HG03565 (cell line): ENCODE measurements around the gene RPS26.
"Not testable (repeated sequence)": the region's sequence is repeated elsewhere in the genome, so short reads cannot be mapped to it uniquely, and the experiment has no call there.

Experiments
- ATAC-seq: cut with Tn5 transposase; IDR thresholded peaks from one replicate; pipeline ENCODE4 v1.9.1; 2021; ENCODE audit warnings: mild to moderate bottlenecking, moderate library complexity; ENCODE audit not compliant: unreplicated experiment

RPS26 gene

DNA sequence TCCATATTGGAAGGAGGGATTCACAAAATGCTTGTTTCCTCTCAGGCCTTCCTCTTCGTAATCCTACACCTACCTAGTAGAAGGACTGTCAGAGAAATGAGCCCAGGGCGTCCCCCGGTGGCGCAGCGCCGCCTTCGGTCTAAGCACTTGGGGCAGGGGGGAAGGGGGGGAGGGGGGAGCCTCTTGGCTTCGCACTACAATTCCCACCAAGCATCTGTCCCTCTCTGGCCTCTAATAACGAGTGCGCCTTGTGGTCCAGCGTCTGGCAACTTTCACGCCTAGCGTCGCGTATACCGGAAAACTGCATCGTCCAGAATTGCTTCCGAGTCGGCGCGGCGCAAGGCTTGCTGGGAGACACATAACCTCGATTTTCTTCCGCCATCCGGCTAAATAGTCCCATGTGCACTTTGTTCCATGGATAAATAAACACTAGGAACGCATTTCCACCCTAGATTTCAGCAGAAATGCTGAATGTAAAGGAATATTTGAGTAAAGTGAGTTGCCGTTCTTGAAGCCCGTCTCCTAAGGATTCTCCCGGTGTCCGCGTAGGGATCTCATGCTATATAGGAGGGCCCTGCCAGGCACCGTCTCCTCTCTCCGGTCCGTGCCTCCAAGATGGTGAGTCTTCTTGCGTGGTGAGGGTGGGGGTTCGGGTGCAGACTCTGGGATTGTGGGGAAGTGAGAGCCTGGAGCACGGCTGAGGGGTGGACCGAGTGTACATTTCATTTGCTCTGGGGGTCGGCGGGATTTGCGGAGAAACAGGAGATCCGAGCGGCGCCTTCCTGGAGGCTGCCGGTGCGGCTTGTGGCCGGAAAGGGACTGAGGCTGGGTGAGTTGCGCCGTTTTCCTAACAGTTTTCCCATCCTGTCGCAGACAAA lies at the start of gene RPS26:
TSS of gene RPS26 (plus strand) at position 367 of the 878 bp plus-strand sequence. CDS start at position 616, 249 bp downstream.
- peak; percentile 84 for ATAC-seq

DNA sequence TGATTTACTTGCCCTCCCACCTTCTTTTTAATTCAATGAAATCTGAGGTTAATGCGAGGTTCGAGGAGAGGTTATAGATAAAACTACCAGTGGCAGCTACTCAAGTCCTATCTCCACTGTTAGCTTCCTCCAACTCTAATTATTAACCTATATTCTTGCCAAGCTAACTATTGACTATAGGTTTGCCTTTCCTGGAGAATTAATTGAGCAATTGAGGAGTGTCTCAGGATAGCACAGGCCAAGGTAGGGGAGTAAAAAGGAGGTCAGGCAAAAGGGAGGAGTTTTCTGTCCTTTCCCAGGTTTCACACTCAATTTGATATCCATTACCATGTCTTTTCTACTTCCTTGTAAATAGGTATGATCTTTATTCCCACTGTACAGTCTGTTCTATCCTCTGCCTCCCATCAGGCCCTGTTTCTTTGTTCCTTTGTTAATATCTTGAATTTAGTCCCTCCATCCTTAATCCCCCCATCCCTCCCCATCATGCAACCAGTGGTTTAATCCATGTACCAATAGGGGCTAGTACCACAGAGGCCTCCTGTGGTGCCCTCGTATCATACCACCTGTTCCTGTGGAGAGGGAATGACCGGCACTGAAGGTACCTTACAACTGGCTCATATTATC lies 48.4 kb upstream of the RPS26 start:
- no peak for ATAC-seq

DNA sequence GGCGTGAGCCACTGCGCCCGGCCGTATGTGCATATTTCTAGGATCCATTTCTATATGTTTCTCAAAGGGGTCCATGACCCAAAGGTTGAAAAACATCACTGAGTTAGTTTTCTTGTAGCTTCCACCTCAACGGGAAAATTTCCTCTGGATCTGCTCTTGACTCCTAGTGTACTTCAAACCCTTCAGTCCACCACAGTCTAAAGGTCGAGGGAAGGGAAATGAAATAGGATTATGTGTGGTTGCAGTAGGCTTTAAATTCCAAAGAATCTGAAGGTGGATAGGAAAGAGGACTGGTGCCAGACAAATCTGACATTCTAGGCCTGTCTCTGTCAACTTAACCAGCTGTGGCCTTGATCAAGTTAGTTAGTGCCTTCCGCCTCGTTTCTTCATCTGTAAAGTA lies 46.4 kb upstream of the RPS26 start:
- no peak for ATAC-seq

DNA sequence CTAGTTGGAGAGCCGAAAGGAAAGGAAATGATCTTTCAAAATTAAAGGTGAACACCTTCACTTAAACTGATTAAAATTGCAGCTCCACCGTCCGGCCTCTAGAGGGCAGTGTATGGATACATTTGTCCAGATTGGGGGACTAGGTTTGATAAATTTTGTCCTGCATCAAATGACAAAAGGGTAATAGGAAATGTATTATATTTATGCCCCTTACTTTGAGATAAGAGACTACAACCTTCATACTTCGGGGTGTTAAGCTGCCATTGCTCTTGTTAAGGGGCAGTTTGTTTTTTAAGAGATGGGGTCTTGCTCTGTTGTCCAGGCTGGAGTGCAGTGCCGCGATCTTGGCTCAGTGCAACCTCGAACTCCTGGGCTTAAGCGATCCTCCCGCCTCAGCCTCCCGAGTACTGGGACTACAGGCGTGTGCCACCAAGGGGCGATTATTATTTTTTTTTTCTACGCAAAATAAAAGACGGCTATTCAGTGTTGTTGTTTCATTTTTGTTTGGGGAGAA lies 45.5 kb upstream of the RPS26 start:
- ATAC-seq, result no peak

DNA sequence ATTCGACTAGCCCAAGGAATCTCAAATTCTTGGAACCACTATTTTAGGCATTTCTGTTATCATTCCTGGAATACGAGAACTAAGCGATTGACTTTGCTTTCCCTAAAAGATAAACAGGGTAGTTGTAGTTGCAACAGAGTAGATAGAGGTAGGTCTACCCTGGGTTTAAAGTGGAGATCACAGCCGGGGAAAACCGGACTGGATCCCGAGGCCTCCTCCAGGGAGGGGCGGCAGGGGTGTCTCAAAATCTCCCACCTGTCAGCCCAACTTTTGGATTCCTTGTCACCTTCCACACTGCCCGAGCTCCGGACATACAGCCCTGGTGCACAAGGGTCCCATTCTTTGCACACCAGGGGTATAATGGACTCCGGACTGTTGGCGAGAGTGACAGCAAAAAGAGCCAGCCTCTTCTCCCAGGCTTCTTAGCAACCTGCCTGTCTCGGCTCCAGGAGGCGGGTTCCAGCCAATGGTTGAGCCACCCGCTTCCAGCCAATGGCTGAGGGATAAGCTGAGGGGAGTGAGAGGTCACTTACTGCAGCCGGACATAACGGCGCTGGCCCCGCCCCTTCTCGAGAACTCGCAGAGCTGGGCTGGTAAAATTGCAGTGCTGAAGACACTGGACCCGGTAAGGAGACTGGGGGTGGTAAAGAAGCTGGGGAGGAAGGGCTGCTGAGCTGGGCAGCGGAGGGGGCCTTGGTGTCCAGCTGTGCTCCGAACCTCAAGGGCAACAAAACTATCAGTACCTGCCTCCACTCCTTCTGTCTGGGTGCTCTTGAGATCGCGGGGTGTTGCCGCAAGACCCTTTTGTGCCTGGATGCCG lies 44.8 kb upstream of the RPS26 start, which contains the start of gene SUOX:
TSS of gene SUOX (plus strand) at position 562 of the 820 bp plus-strand sequence. CDS start 4,946 bp downstream, outside the sequence.
- ATAC-seq, result peak; percentile 97

DNA sequence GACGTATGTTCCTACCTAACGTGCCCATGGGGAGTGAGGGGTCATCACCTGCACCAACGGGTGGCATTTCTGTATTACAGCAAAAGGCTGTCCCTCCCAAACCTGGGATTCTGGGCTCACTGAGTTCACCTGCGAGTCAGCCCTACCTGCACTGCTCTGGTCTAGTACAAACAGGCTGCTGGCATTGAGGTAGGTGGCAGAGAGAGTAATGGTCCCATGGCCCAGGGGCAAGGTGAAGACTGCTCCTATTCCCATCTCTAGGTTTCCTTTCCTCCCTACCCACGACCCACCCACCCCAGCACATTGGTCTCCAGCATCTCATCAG lies 44.2 kb upstream of the RPS26 start:
- no peak for ATAC-seq

GRCh38 chr12:55999522-55999921 lies 42.2 kb upstream of the RPS26 start:
- ATAC-seq, result not testable (repeated sequence)

DNA sequence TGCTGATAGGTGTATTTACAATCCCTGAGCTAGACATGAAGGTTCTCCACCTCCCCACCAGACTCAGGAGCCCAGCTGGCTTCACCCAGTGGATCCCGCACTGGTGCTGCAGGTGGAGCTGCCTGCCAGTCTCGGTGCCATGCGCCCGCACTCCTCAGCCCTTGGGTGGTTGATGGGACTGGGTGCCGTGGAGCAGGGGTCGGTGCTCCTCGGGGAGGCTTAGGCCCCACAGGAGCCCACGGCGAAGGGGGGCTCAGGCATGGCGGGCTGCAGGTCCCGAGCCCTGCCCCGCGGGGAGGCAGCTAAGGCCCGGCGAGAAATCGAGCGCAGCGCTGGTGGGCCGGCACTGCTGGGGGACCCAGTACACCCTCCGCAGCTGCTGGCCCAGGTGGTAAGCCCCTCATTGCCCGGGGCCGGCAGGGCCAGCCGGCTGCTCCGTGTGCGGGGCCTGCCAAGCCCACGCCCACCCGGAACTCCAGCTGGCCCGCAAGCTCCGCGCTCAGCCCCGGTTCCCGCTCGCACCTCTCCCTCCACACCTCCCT lies 41.6 kb upstream of the RPS26 start:
- not testable (repeated sequence) for ATAC-seq

- no peak for ATAC-seq
Measured at GRCh38 chr12:56001487-56002100, 40.1 kb upstream of the RPS26 start.

- ATAC-seq, result not testable (repeated sequence)
Measured at GRCh38 chr12:56003376-56003775, 38.3 kb upstream of the RPS26 start.

DNA sequence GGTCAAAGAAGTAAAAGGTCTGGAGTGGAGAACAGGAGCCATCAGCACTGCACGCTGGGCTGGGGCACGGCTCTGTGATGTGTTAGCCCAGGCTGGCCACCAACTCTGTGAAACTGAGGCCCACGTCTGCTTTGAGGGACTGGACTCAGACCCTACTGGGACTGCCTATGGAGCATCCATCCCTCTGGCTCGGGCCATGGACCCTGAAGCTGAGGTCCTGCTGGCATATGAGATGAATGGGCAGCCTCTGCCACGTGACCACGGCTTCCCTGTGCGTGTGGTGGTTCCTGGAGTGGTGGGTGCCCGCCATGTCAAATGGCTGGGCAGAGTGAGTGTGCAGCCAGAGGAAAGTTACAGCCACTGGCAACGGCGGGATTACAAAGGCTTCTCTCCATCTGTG lies 37.5 kb upstream of the RPS26 start:
- no peak for ATAC-seq

- peak; percentile 11 for ATAC-seq
Measured at GRCh38 chr12:56007564-56008559, 33.9 kb upstream of the RPS26 start.

DNA sequence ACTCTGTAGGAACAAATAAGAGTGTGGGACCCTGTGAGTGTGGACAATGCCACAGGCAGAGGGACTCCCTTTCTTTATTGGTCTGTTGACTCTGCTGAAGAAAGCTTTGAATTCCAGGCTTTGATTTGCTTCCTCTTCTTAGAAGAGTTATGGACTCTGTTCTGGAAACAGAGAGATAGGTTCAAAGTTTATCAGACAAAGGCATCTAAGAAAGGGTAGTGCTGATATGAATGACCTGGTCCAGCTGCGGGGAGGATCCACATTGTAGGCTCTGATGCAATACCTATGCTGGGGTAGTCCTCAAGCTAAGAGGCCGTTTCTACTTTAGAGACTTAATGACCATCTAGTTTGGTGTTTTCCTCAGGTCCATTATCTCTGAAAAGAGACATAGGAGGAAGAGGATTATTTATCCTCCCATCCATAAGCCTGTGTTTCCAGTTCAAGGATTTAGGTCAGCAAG lies 31.6 kb upstream of the RPS26 start:
- ATAC-seq, result no peak

- ATAC-seq, result no peak
Measured at GRCh38 chr12:56011509-56012090, 30.1 kb upstream of the RPS26 start.

- no peak for ATAC-seq
Measured at GRCh38 chr12:56013482-56013881, 28.2 kb upstream of the RPS26 start.

DNA sequence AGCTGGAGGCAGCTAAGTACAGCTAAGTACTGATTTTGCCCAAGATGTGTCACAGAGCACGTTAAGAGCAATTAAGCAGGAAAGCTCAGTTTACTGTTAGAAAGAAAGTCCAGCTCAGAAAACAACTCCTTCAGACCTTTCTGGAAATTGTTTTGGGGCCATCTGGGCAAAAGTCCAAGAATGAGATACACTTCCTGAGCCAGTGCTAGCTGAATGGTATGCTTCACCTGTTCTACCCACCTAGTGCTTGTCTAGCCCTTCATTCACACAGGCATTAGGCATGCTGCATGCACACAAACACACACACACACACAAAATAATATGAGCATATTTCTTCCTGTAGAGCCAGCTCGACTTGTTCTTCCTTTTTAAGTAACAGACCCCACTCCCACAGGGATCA lies 27.5 kb upstream of the RPS26 start:
- ATAC-seq, result no peak

GRCh38 chr12:56017181-56017580 lies 24.5 kb upstream of the RPS26 start:
- no peak for ATAC-seq

DNA sequence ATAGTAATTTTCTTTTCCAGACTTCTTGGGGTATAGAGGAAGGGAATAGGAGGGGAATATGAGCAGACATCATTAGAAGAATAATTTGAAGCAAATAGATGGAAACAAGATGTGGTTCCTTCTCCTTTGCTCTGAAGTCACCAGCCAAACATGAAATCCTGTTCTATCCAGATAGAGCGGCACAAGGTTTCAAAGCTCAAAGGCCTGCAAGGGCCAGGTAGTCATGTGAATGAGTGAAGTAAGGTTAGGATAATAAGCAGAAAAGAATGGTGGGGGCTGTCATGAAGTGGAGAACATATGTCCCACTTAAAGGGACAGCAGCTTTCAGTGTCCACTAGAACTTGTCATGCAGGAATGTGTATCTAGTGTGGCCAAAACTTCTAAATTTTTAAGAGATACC lies 23.4 kb upstream of the RPS26 start:
- ATAC-seq, result no peak
